ENCODE data around the gene ACKR4.

- TF ChIP-seq EZH2 (IDR thresholded peaks at IDR 0.05; ENCODE audit: insufficient read depth, poor library complexity, severe bottlenecking), result no peak
- no peak for TF ChIP-seq EZH2phosphoT487 (IDR thresholded peaks at IDR 0.05; ENCODE audit: insufficient read depth, low read depth)
Measured at GRCh38 chr3:132635052-132635451, 38.0 kb downstream of the ACKR4 start.
